Body of pancreas (tissue), 4 donors: ENCODE measurements around the gene MOSMO.

Experiments
- CTCF ChIP-seq, 7 experiments: fragments of 450-650 bp in 4 of 7; fragments of 200-600 bp in 3 of 7; sonication (generic) in 3 of 7; IDR thresholded peaks; one replicate each; pipeline ENCODE4 v1.5.1; 2016 to 2019; ENCODE audit warnings: antibody characterized with exemption in 7 of 7
- POLR2A ChIP-seq, 3 donors: fragments of 450-650 bp; IDR thresholded peaks; one replicate each; pipeline ENCODE4 v1.6.1; 2016; ENCODE audit warnings: antibody characterized with exemption in 3 of 3, mild to moderate bottlenecking in 2 of 3

DNA sequence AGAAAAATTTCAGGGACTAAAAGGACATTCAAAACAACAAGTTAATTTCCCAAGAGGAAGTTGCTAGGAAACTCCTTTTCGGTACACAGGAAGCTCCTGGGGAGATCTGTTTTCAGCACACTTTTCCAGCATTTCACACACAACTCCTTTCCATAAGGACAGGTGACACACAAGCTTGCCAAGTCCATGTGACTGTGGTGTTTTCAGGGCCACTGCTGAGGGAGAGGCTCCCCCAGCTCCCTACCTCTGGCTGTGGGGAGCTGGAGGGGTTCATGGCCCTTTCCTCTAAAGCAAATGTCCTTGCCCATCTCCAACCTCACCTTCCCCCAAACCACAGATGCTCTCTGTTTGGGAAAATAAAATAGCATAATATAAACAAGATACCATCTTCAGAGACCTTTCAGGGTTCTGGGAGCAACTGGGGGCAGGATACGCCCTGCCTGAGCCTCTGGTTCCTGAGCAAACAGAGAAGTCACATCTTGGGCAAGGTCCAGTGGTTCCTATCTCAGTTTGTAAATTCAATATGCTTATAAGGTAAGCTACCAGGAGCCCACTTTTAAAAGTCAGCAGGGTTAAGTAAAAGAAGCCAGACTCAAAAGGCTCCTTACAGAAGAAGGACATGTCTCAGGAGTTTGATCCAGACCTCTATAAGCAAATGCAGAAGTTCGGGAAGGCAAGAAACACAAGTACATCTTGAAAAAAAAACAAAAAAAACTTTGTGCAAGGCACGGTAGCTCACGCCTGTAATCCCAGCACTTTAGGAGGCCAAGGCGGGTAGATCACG is 10.0 kb upstream of the MOSMO start:
- TF ChIP-seq CTCF (IDR thresholded peaks at IDR 0.05), result no peak
- no peak for TF ChIP-seq POLR2A (IDR thresholded peaks at IDR 0.05)
